CD4-positive, alpha-beta T cell (primary cell): Measurements from ENCODE around the gene SYT15. TPM values are rescaled to one million over a fixed set of nuclear protein-coding genes. Genes with fewer than 3 reads are reported as not detected.
A peak's percentile ranks its signal among the peaks of the same experiment; 100 is the strongest.

ENCODE experiments used
- ATAC-seq: fragments of 200-7000 bp; cut with Tn5 transposase; one replicate; pipeline ENCODE4 v1.10.0; 2022; ENCODE audit warnings: mild to moderate bottlenecking; ENCODE audit not compliant: poor library complexity
- CTCF ChIA-PET: fragments of 350-600 bp; sonication (Branson Sonifier 250); formaldehyde crosslinking; loops from one replicate; lab custom pipeline; 2021; ENCODE audit warnings: antibody characterized with exemption, inconsistent platforms; lab: Charles Lee
- POLR2A ChIA-PET: fragments of 350-600 bp; sonication (Branson Sonifier 250); formaldehyde crosslinking; loops from one replicate; lab custom pipeline; 2021; ENCODE audit warnings: antibody characterized with exemption, inconsistent platforms; lab: Charles Lee
- DNase-seq, 14 experiments: peaks; one replicate each; pipeline ENCODE4 v3.0.0-alpha.2; 2013 to 2020; ENCODE audit warnings: mixed read lengths in 2 of 14
- H3K27ac ChIP-seq, 2 donors: one replicate each; pipeline versions ENCODE4 v1.5.1 to v1.7.0; 2013; ENCODE audit warnings: low read length in 2 of 2, low read depth in 1 of 2, mild to moderate bottlenecking in 1 of 2
- H3K27me3 ChIP-seq, 2 experiments: 1 replicate in 1 of 2; 2 replicates in 1 of 2; pipeline versions ENCODE4 v1.6.1 to v1.7.0; 2013; ENCODE audit warnings: low read length in 2 of 2, control low read depth in 1 of 2, mild to moderate bottlenecking in 1 of 2, moderate library complexity in 1 of 2; ENCODE audit not compliant: insufficient read depth in 2 of 2, control insufficient read depth in 1 of 2
- H3K36me3 ChIP-seq: one replicate; pipeline ENCODE4 v1.6.1; 2013; ENCODE audit warnings: low read length, control low read depth; ENCODE audit not compliant: insufficient read depth
- H3K4me1 ChIP-seq: one replicate; pipeline ENCODE4 v1.6.1; 2013; ENCODE audit warnings: low read length, control low read depth; ENCODE audit not compliant: insufficient read depth
- H3K4me3 ChIP-seq: one replicate; pipeline ENCODE4 v1.5.1; 2013; ENCODE audit warnings: mild to moderate bottlenecking, low read length, moderate library complexity
- H3K9me3 ChIP-seq, 2 experiments: 1 replicate in 1 of 2; 2 replicates in 1 of 2; pipeline versions ENCODE4 v1.6.1 to v1.7.0; 2013; ENCODE audit warnings: low read length in 2 of 2, mild to moderate bottlenecking in 2 of 2, control low read depth in 1 of 2, moderate library complexity in 1 of 2; ENCODE audit not compliant: control insufficient read depth in 1 of 2, insufficient read depth in 1 of 2
- H3K27ac Mint-ChIP-seq: one replicate; pipeline ENCODE4 v1.8.0; 2020; ENCODE audit warnings: mixed read lengths
- H3K27me3 Mint-ChIP-seq: one replicate; pipeline ENCODE4 v1.8.0; 2021; ENCODE audit warnings: mixed read lengths
- H3K36me3 Mint-ChIP-seq: one replicate; pipeline ENCODE4 v1.8.0; 2021; ENCODE audit warnings: low read depth, mixed read lengths
- H3K4me1 Mint-ChIP-seq: one replicate; pipeline ENCODE4 v1.8.0; 2021; ENCODE audit warnings: low read depth, mixed read lengths
- H3K4me3 Mint-ChIP-seq: one replicate; pipeline ENCODE4 v1.8.0; 2020; ENCODE audit warnings: mild to moderate bottlenecking, mixed read lengths
- H3K9me3 Mint-ChIP-seq: one replicate; pipeline ENCODE4 v1.8.0; 2020; ENCODE audit warnings: mixed read lengths
- CTCF ChIP-seq: fragments of 200-600 bp; IDR thresholded peaks from one replicate; pipeline ENCODE4 v1.8.0; 2022; ENCODE audit warnings: antibody characterized with exemption, mild to moderate bottlenecking
- intact Hi-C, 2 experiments: fragments of 100-400 bp; cut with DNase I in 1 of 2; cut with micrococcal nuclease in 1 of 2; formaldehyde crosslinking; loops; one replicate each; pipeline versions ENCODE4 v1.15.1 to v1.9.0; 2023 to 2025; cut with DNase I, micrococcal nuclease
- total RNA-seq, 174 experiments: library from RNA in 2 of 174; stranded (reverse) in 2 of 174; gene quantifications; one replicate each; pipeline ENCODE4 v1.2.3 and lab custom pipeline; 2021 to 2026

SYT15 gene
- total RNA-seq, 2 experiments from 2014 or later: 0.17 to 0.77 TPM

GRCh38 chr10:46544989-46545791, 33.7 kb upstream of the SYT15 start:
- H3K27me3 ChIP-seq: peaks cover 14 to 28% of the 10 kb centered on the region in 2 experiments
- Mint-ChIP-seq H3K9me3 (no peaks in the 10 kb centered on the region), H3K27me3 (peaks cover 37% of the 10 kb centered on the region), H3K4me3 (no peak overlapping the region), H3K4me1 (peaks cover 6% of the 10 kb centered on the region), H3K36me3 (no peaks in the 10 kb centered on the region), H3K27ac (no peak overlapping the region)
- CTCF ChIA-PET: no interaction called here
- intact Hi-C loops: no loop called here
- no peaks in the 10 kb centered on the region for H3K4me1 ChIP-seq
- H3K27ac ChIP-seq: no peak overlapping the region
- H3K4me3 ChIP-seq: no peak overlapping the region
- no peaks in the 10 kb centered on the region for H3K36me3 ChIP-seq
- POLR2A ChIA-PET: no interaction called here
- no peak for ATAC-seq
- peak in 3 of 14 experiments; percentile 5 to 31 (median 24) for DNase-seq
- H3K9me3 ChIP-seq: peaks cover 0 to 13% of the 10 kb centered on the region in 2 experiments
- no peak for TF ChIP-seq CTCF

GRCh38 chr10:46545861-46546590, 32.9 kb upstream of the SYT15 start:
- POLR2A ChIA-PET: no interaction called here
- Mint-ChIP-seq H3K4me3 (no peak overlapping the region), H3K4me1 (no peaks in the 10 kb centered on the region), H3K27me3 (peaks cover 30% of the 10 kb centered on the region), H3K9me3 (no peaks in the 10 kb centered on the region), H3K36me3 (no peaks in the 10 kb centered on the region), H3K27ac (no peak overlapping the region)
- Histone ChIP-seq H3K36me3 (no peaks in the 10 kb centered on the region), H3K27ac (no peak overlapping the region), H3K9me3 (peaks cover 0 to 12% of the 10 kb centered on the region in 2 experiments), H3K27me3 (peaks cover 5 to 20% of the 10 kb centered on the region in 2 experiments), H3K4me1 (no peaks in the 10 kb centered on the region), H3K4me3 (no peak overlapping the region)
- DNase-seq (peak in 2 of 14 experiments; percentile 1 to 28), ATAC-seq (no peak)
- no peak for TF ChIP-seq CTCF
- CTCF ChIA-PET: no interaction called here
- intact Hi-C loops: no loop called here

- Mint-ChIP-seq H3K27me3 (peaks cover 29% of the 10 kb centered on the region), H3K4me1 (no peaks in the 10 kb centered on the region), H3K4me3 (no peak overlapping the region), H3K9me3 (no peaks in the 10 kb centered on the region), H3K36me3 (no peaks in the 10 kb centered on the region), H3K27ac (no peak overlapping the region)
- Histone ChIP-seq H3K4me1 (no peaks in the 10 kb centered on the region), H3K36me3 (no peaks in the 10 kb centered on the region), H3K27me3 (peaks cover 4 to 15% of the 10 kb centered on the region in 2 experiments), H3K9me3 (peaks cover 0 to 12% of the 10 kb centered on the region in 2 experiments), H3K4me3 (no peak overlapping the region), H3K27ac (no peak overlapping the region)
- ChIA-PET POLR2A (no interaction called here), CTCF (no interaction called here)
- DNase-seq (peak in 5 of 14 experiments; percentile 0 to 30 (median 2)), ATAC-seq (no peak)
- intact Hi-C loops: no loop called here
- no peak for TF ChIP-seq CTCF
Measured at GRCh38 chr10:46546591-46547540, 32.1 kb upstream of the SYT15 start.
